Natural killer cell treated with Interleukin-12 subunit alpha and Interleukin-12 subunit beta and Interleukin-15 and Interleukin-18, amount 100 ng/mL, for 72 hours (primary cell): ENCODE results near the gene PROZ. TPM values are rescaled to one million over a fixed set of nuclear protein-coding genes. Genes with fewer than 3 reads are reported as not detected.

ENCODE experiments used
- ATAC-seq, 2 donors: fragments of 150-1000 bp; cut with Tn5 transposase in 1 of 2; sonication (Bioruptor Pico), chemical (Tn5 transposase) in 1 of 2; 2 replicates each; pipeline ENCODE4 v1.10.0; 2021
- DNase-seq: peaks from one replicate; pipeline ENCODE4 v3.0.0; 2022; ENCODE audit warnings: low spot score
- H3K27ac Mint-ChIP-seq, 2 donors: 1 replicate in 1 of 2; 2 replicates in 1 of 2; pipeline ENCODE4 v1.8.0; 2022; ENCODE audit warnings: mixed read lengths in 2 of 2, mild to moderate bottlenecking in 1 of 2, moderate library complexity in 1 of 2
- H3K27me3 Mint-ChIP-seq, 2 donors: 1 replicate in 1 of 2; 2 replicates in 1 of 2; pipeline ENCODE4 v1.8.0; 2022; ENCODE audit warnings: mixed read lengths in 2 of 2
- H3K36me3 Mint-ChIP-seq: one replicate; pipeline ENCODE4 v1.8.0; 2022; ENCODE audit warnings: mixed read lengths
- H3K4me1 Mint-ChIP-seq, 2 donors: 1 replicate in 1 of 2; 2 replicates in 1 of 2; pipeline ENCODE4 v1.8.0; 2022; ENCODE audit warnings: low read depth in 2 of 2, mixed read lengths in 2 of 2, mild to moderate bottlenecking in 1 of 2
- H3K4me3 Mint-ChIP-seq: one replicate; pipeline ENCODE4 v1.8.0; 2022; ENCODE audit warnings: mixed read lengths
- H3K9me3 Mint-ChIP-seq: 2 replicates; pipeline ENCODE4 v1.8.0; 2022; ENCODE audit warnings: mixed read lengths
- total RNA-seq, 2 donors: library from RNA; stranded (reverse); gene quantifications; one replicate each; pipeline ENCODE4 v1.2.3, GENCODE V29; 2022

PROZ gene
- total RNA-seq, 2 donors from 2014 or later: not detected

DNA sequence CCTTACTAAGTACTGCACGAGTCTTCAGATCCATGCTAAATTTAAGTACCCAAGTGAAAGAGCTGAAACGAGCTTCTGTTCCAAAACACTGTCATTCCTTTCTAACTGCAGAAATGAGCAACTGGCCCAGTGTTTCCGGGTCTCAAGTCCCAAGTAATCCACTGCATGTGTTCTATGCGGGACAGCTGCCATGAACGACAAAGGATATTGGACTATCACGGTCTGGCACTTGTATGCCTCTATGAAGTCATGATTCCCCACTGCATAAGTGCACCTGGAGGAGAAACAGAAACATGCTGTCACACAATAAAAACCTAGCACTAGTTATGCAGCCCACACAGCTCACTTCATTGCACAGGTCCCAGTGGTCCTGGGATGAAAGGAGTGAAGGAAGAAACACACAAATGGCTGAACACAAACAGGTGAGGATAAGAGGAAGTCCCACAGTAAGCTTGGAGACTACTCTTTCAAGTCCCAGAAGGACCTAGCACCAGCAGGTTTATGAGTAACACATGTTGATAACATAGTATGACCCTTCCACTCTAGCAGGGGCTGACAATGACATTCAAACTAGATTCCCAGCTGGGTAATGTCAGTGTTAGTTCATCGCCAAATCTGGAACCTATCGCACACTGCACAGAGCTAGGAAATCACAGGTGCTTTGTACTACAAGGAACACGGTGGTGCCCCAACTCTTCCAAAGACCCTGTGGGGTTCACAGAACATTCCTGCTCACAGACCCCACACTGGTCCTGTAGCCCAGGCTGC is 38.7 kb downstream of the PROZ start:
- Mint-ChIP-seq H3K4me3 (no peak overlapping the region), H3K27ac (no peak overlapping the region), H3K9me3 (no peaks in the 10 kb centered on the region), H3K4me1 (peaks cover 1 to 2% of the 10 kb centered on the region in 2 donors), H3K36me3 (peaks cover 22% of the 10 kb centered on the region), H3K27me3 (no peaks in the 10 kb centered on the region)
- DNase-seq (no peak), ATAC-seq (no peak)

DNA sequence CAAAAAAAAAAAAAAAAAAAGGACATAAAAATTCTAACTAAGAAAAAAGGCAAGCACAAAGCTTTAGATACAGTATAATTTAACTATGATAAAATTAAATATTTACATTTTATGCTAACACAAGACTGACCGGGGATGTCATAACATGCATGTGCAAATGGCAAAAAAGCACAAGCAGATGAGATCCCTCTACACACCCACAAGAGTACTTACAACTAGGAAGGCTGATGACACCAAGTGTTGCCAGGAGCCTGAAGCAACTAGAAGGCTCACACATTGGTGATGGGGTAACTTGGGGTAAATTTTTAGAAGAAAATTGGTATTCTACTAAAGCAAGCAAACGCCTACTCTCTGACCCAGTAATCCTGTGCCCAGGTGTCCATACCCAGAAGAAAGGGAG is 43.4 kb downstream of the PROZ start:
- no peak for DNase-seq
- ATAC-seq: no peak
- H3K4me1 Mint-ChIP-seq: peaks cover 27 to 28% of the 10 kb centered on the region in 2 donors
- no peak overlapping the region for H3K4me3 Mint-ChIP-seq
- H3K9me3 Mint-ChIP-seq: no peaks in the 10 kb centered on the region
- H3K36me3 Mint-ChIP-seq: peaks cover 11% of the 10 kb centered on the region
- no peaks in the 10 kb centered on the region for H3K27me3 Mint-ChIP-seq
- no peak overlapping the region for H3K27ac Mint-ChIP-seq

DNA sequence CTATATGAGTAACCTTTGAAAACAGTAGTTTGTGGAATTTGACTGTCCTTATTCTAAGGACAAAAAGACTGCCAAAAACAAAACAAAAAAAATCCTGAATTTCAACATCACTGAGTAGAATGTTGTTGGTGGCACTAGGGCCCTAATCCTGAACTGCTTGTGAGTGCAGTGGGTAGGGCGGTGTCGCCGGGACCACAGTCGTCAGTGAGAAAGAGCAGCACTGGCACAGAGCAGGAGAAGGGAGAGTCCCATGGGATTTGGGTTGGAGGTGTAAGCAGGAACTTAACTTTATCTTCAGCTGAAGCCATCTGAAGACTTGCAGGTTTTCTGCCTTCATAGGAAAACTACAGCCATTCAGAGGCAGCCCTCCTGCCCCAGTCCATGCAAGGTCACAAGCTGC is 44.5 kb downstream of the PROZ start:
- H3K36me3 Mint-ChIP-seq: peaks cover 1% of the 10 kb centered on the region
- H3K27me3 Mint-ChIP-seq: no peaks in the 10 kb centered on the region
- peak overlapping the region in 1 of 2 donors; percentile 11 for H3K27ac Mint-ChIP-seq
- peaks cover 35 to 36% of the 10 kb centered on the region in 2 donors for H3K4me1 Mint-ChIP-seq
- ATAC-seq (no peak), DNase-seq (no peak)
- no peak overlapping the region for H3K4me3 Mint-ChIP-seq
- H3K9me3 Mint-ChIP-seq: no peaks in the 10 kb centered on the region

DNA sequence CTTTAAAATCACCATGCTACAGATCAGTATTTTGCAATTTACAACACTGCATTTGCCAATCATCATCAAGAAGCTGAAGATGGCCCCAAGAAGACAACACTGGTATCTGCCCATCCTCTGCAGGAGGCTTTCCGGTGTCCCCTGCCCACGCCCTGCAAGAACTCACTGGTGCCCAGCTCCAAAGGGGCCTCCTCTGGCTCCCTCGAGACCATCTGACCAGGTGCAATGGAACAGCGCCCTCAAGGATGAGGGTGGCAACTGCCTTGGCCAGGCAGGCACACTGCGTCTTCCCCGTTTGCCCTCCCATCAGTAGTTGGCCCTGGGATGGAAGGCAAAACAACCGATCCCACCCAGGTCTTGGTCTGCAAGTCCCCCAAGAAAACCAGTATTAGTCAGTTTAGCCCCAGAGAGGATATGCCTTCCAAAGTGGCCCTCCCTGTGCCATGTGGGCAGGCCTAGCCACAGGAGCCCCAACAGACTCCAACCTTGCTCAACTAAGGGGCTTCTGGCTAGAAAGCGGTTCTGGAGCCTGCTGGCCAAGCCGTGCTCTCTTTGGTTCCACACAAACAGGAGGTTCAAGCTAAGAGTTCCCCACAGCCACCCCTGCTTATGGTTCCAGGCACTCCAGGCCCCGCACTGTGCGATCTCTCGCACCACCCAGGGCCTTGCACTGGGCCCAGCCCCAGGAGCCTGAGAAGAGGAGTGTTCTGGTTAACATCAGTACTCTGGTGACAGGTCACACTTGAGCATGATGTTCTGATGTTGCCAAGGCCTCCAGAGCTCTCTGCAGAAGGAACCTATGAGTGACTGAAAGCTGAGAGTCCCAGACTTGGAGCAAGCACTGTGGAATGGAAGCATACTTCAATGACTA is 45.3 kb downstream of the PROZ start:
- H3K27me3 Mint-ChIP-seq: no peaks in the 10 kb centered on the region
- H3K4me1 Mint-ChIP-seq: peaks cover 36 to 37% of the 10 kb centered on the region in 2 donors
- DNase-seq (no peak), ATAC-seq (no peak)
- H3K9me3 Mint-ChIP-seq: no peaks in the 10 kb centered on the region
- H3K27ac Mint-ChIP-seq: no peak overlapping the region
- no peaks in the 10 kb centered on the region for H3K36me3 Mint-ChIP-seq
- no peak overlapping the region for H3K4me3 Mint-ChIP-seq

GRCh38 chr13:113204378-113204734 is 45.9 kb downstream of the PROZ start:
- Mint-ChIP-seq H3K27me3 (no peaks in the 10 kb centered on the region), H3K4me3 (no peak overlapping the region), H3K36me3 (no peaks in the 10 kb centered on the region), H3K4me1 (peaks cover 36 to 37% of the 10 kb centered on the region in 2 donors), H3K27ac (no peak overlapping the region), H3K9me3 (no peaks in the 10 kb centered on the region)
- ATAC-seq: no peak
- DNase-seq: no peak

GRCh38 chr13:113205428-113205931 is 47.0 kb downstream of the PROZ start:
- Mint-ChIP-seq H3K36me3 (no peaks in the 10 kb centered on the region), H3K27ac (peak overlapping the region in 1 of 2 donors; percentile 9), H3K27me3 (no peaks in the 10 kb centered on the region), H3K9me3 (no peaks in the 10 kb centered on the region), H3K4me1 (peaks cover 37 to 38% of the 10 kb centered on the region in 2 donors), H3K4me3 (peak overlapping the region; percentile 1)
- DNase-seq (no peak), ATAC-seq (no peak)

GRCh38 chr13:113207460-113207859 is 49.0 kb downstream of the PROZ start:
- peak overlapping the region; percentile 93 for H3K4me3 Mint-ChIP-seq
- H3K36me3 Mint-ChIP-seq: peaks cover 5% of the 10 kb centered on the region
- H3K27ac Mint-ChIP-seq: peak overlapping the region; percentile 69 to 85
- H3K27me3 Mint-ChIP-seq: no peaks in the 10 kb centered on the region
- peaks cover 48 to 49% of the 10 kb centered on the region in 2 donors for H3K4me1 Mint-ChIP-seq
- ATAC-seq (no peak), DNase-seq (no peak)
- no peaks in the 10 kb centered on the region for H3K9me3 Mint-ChIP-seq

DNA sequence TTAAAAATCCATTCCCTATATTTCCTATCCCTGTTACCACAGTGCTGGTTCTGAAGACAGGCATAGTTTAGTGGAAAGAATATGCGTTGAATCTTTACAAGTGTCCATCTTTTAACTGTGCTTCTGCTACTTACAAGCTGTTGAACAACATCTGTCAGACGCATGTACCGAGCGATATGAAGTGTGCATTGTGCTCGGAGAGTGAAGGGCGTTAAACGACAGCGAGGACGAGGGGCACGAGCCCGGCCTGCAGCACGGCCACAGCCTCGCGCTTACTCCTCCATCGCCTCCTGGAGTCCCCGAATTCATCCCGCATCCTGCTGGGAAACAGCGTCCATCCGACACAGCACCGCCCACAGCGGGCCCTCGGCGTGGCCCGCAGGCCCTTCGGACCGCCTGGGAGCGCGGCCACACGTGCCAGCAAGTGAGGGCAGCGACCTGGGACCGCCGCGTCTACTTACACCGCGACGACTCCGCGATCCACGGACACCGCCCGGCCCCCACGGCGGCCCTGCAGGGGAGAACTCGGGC is 49.5 kb downstream of the PROZ start:
- Mint-ChIP-seq H3K4me3 (peak overlapping the region; percentile 93), H3K36me3 (peaks cover 5% of the 10 kb centered on the region), H3K4me1 (peaks cover 44 to 45% of the 10 kb centered on the region in 2 donors), H3K9me3 (no peaks in the 10 kb centered on the region), H3K27me3 (no peaks in the 10 kb centered on the region), H3K27ac (peak overlapping the region; percentile 69 to 85)
- DNase-seq: no peak
- ATAC-seq: peak; percentile 0 to 1

GRCh38 chr13:113208421-113209335 is 50.2 kb downstream of the PROZ start, which contains the start of gene PCID2:
TSS of gene PCID2 (minus strand) at chr13:113208669. CDS start at chr13:113208634, 35 bp downstream.
- Mint-ChIP-seq H3K27ac (peak within 1 kb of the TSS; percentile 69 to 85), H3K4me3 (peak within 1 kb of the TSS; percentile 93), H3K36me3 (peaks cover 5% of the 10 kb centered on the region), H3K4me1 (peaks cover 44 to 50% of the 10 kb centered on the region in 2 donors), H3K27me3 (no peaks in the 10 kb centered on the region), H3K9me3 (no peaks in the 10 kb centered on the region)
- peak; percentile 89 to 91 for ATAC-seq
- DNase-seq: peak; percentile 91

DNA sequence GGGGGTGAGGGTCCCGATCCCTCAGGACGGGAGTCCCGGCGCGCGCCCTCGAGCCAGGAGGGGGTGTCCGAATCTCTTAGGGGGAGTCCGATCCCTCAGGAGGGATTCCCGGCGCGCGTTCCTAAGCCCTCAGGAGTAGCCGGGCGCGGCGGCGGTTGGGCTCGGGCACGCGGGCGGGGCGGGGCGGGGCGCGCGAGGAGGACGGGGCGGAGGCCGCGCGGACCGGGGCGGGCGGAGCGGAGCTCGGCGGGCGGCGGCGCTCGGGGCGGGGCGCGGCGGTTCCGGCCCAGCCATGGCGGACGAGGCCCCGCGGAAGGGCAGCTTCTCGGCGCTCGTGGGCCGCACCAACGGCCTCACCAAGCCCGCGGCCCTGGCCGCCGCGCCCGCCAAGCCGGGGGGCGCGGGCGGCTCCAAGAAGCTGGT is 50.9 kb downstream of the PROZ start, which contains the start of gene CUL4A:
TSS of gene CUL4A (plus strand) at position 278 of the 423 bp plus-strand sequence. CDS start at position 293, 15 bp downstream.
- H3K27ac Mint-ChIP-seq: peak within 1 kb of the TSS in 1 of 2 donors; percentile 43
- ATAC-seq: peak; percentile 82 to 86
- H3K36me3 Mint-ChIP-seq: peaks cover 5% of the 10 kb centered on the region
- peak; percentile 83 for DNase-seq
- H3K27me3 Mint-ChIP-seq: no peaks in the 10 kb centered on the region
- H3K9me3 Mint-ChIP-seq: no peaks in the 10 kb centered on the region
- peaks cover 44 to 51% of the 10 kb centered on the region in 2 donors for H3K4me1 Mint-ChIP-seq
- H3K4me3 Mint-ChIP-seq: peak within 1 kb of the TSS; percentile 93

- Mint-ChIP-seq H3K27me3 (no peaks in the 10 kb centered on the region), H3K4me3 (peak overlapping the region; percentile 79), H3K36me3 (peaks cover 5% of the 10 kb centered on the region), H3K9me3 (no peaks in the 10 kb centered on the region), H3K4me1 (peaks cover 43 to 50% of the 10 kb centered on the region in 2 donors), H3K27ac (peak overlapping the region in 1 of 2 donors; percentile 43)
- peak; percentile 52 to 55 for ATAC-seq
- peak; percentile 72 for DNase-seq
Observed at GRCh38 chr13:113209759-113210421, 51.4 kb downstream of the PROZ start.

DNA sequence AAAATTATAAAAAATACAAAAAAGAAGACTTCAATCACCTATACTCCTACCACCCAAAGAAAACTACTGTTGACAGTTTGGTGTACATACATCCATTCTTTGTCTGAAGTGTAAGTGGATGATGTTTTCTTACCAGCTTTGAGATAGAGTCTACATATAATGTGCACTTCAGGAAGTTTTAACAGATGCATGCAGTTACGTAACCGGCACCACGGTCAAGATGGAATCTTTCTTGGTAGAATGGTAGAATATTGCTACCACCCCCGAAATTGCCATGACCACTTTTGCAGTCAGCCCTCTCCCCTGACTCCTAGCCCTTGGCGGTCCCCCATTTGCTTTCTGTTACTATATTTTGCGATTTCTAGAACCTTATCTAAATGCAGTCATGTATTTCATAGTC is 52.4 kb downstream of the PROZ start:
- Mint-ChIP-seq H3K36me3 (peaks cover 5% of the 10 kb centered on the region), H3K27ac (peak overlapping the region in 1 of 2 donors; percentile 43), H3K4me3 (peak overlapping the region; percentile 79), H3K4me1 (peaks cover 33 to 40% of the 10 kb centered on the region in 2 donors), H3K27me3 (no peaks in the 10 kb centered on the region), H3K9me3 (no peaks in the 10 kb centered on the region)
- DNase-seq (no peak), ATAC-seq (no peak)
